Loucy (cell line): Measurements from ENCODE around the gene PTH1R.

Experiments used
- H2AFZ ChIP-seq: fragments of 200-600 bp; sonication (generic); 2 replicates; pipeline ENCODE4 v1.6.0; 2016; ENCODE audit warnings: antibody characterized with exemption, mild to moderate bottlenecking, low read length, moderate library complexity
- H3F3A ChIP-seq: fragments of 200-600 bp; 2 replicates; pipeline ENCODE4 v1.6.0; 2016; ENCODE audit warnings: antibody characterized with exemption, low read depth, mild to moderate bottlenecking
- H3K27me3 ChIP-seq: fragments of 200-600 bp; sonication (generic); 2 replicates; pipeline ENCODE4 v1.6.1; 2014; ENCODE audit warnings: low read length, mild to moderate bottlenecking; ENCODE audit not compliant: insufficient read depth, poor library complexity, severe bottlenecking
- H3K36me3 ChIP-seq: fragments of 200-600 bp; sonication (generic); 2 replicates; pipeline ENCODE4 v1.6.1; 2016; ENCODE audit warnings: low read length; ENCODE audit not compliant: insufficient read depth
- H3K4me1 ChIP-seq: fragments of 200-600 bp; sonication (generic); 2 replicates; pipeline ENCODE4 v1.5.1; 2014; ENCODE audit warnings: low read length, mild to moderate bottlenecking; ENCODE audit not compliant: insufficient read depth, poor library complexity, severe bottlenecking
- H3K4me2 ChIP-seq: fragments of 200-600 bp; sonication (generic); 2 replicates; pipeline ENCODE4 v1.6.0; 2014; ENCODE audit warnings: antibody characterized with exemption, low read length, low read depth, mild to moderate bottlenecking; ENCODE audit not compliant: poor library complexity, severe bottlenecking
- H3K4me3 ChIP-seq: fragments of 200-600 bp; sonication (generic); 2 replicates; pipeline ENCODE4 v1.5.1; 2014; ENCODE audit warnings: low read length, mild to moderate bottlenecking, mixed read lengths; ENCODE audit not compliant: poor library complexity, severe bottlenecking
- H3K79me2 ChIP-seq: fragments of 200-600 bp; sonication (generic); 2 replicates; pipeline ENCODE4 v1.6.1; 2014; ENCODE audit warnings: low read length; ENCODE audit not compliant: insufficient read depth
- H3K9ac ChIP-seq: fragments of 200-600 bp; sonication (generic); 2 replicates; pipeline ENCODE4 v1.6.0; 2014; ENCODE audit warnings: mild to moderate bottlenecking, low read depth, low read length, moderate library complexity; ENCODE audit not compliant: poor library complexity, severe bottlenecking
- H3K9me2 ChIP-seq: fragments of 200-600 bp; sonication (generic); replicated peaks from 2 replicates; pipeline ENCODE4 v1.6.1; 2016; ENCODE audit warnings: low read depth, low read length, mixed read lengths
- H3K9me3 ChIP-seq: fragments of 200-600 bp; sonication (generic); 2 replicates; pipeline ENCODE4 v1.6.1; 2014; ENCODE audit warnings: mild to moderate bottlenecking, antibody characterized with exemption, low read length, low read depth; ENCODE audit not compliant: insufficient read depth
- H4K20me1 ChIP-seq: fragments of 200-600 bp; sonication (generic); 2 replicates; pipeline ENCODE4 v1.6.0; 2014; ENCODE audit warnings: antibody characterized with exemption, low read length, mild to moderate bottlenecking; ENCODE audit not compliant: insufficient read depth, poor library complexity, severe bottlenecking
- CTCF ChIP-seq: fragments of 200-600 bp; sonication (generic); conservative IDR thresholded peaks from 2 replicates; pipeline ENCODE4 v1.5.1; 2014; ENCODE audit warnings: mild to moderate bottlenecking, antibody characterized with exemption, low read length
- EZH2phosphoT487 ChIP-seq: fragments of 200-600 bp; IDR thresholded peaks from 2 replicates; pipeline ENCODE4 v1.6.1; 2018; ENCODE audit warnings: antibody characterized with exemption, mild to moderate bottlenecking, moderate library complexity, borderline replicate concordance

Gene PTH1R

GRCh38 chr3:46891132-46891531 lies 13.6 kb downstream of the PTH1R start:
- TF ChIP-seq EZH2phosphoT487, result no peak
- TF ChIP-seq CTCF, result no peak
- H3K27me3 ChIP-seq, result no peaks in the 10 kb centered on the region

DNA sequence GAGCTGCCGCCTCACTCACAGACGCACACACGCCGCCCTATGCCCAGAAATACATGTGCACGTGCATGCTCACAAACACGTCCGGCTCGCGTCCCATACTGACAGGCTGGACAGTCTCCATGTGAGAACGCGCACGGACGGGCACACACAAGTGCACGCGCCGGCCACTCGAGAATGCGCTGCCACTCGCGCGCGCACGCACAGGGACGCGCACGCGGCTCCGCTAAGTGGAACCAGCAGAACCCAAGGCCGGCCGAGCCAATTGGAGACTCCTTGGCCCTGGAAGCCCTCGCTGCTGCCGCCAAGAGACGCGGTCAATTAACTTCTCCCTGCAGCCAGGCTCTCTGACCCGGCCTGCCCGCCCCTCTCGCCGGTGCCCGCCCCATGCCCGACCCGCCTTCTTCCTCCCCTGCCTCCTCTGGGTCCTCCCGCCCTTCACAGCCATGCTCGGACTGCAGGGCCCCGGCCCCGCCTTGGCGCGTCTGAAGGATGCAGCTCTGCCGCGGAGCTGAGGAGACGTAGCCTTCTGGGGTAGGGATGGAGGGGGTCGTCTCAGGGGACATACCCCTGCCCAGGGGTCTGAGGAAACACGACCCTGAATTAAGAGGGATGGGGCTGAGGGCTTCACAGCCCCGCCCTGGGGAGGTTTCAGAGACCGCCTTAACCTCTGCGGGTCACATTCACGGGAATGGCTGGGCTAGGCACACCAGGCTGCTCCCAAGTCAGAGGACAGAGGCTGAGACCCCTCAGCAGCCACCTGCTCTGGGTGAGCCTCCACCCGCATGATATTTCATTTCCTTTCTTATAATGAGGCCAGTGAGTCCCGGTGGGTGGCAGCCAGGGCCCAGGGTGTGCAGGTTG lies 15.0 kb downstream of the PTH1R start:
- peak overlapping the region; percentile 38 for H3K9ac ChIP-seq
- no peaks in the 10 kb centered on the region for H4K20me1 ChIP-seq
- TF ChIP-seq EZH2phosphoT487 (no peak), CTCF (no peak)
- H3K4me3 ChIP-seq, result peak overlapping the region; percentile 52
- H3F3A ChIP-seq, result no peaks in the 10 kb centered on the region
- no peaks in the 10 kb centered on the region for H3K27me3 ChIP-seq
- H3K36me3 ChIP-seq, result no peaks in the 10 kb centered on the region
- H3K4me1 ChIP-seq, result peaks cover 4% of the 10 kb centered on the region
- H2AFZ ChIP-seq, result peak overlapping the region; percentile 71
- H3K4me2 ChIP-seq, result peak overlapping the region; percentile 61
- H3K9me3 ChIP-seq, result no peaks in the 10 kb centered on the region
- no peaks in the 10 kb centered on the region for H3K9me2 ChIP-seq
- H3K79me2 ChIP-seq, result no peaks in the 10 kb centered on the region

More at GRCh38 chr3:46891132-46891531, 13.6 kb downstream of the PTH1R start:
- Histone ChIP-seq H2AFZ (no peak overlapping the region), H4K20me1 (no peaks in the 10 kb centered on the region), H3K4me2 (no peak overlapping the region), H3F3A (no peaks in the 10 kb centered on the region), H3K4me3 (no peak overlapping the region), H3K4me1 (peaks cover 4% of the 10 kb centered on the region), H3K36me3 (no peaks in the 10 kb centered on the region), H3K9me3 (no peaks in the 10 kb centered on the region), H3K9me2 (no peaks in the 10 kb centered on the region), H3K79me2 (no peaks in the 10 kb centered on the region), H3K9ac (no peak overlapping the region)

DNA sequence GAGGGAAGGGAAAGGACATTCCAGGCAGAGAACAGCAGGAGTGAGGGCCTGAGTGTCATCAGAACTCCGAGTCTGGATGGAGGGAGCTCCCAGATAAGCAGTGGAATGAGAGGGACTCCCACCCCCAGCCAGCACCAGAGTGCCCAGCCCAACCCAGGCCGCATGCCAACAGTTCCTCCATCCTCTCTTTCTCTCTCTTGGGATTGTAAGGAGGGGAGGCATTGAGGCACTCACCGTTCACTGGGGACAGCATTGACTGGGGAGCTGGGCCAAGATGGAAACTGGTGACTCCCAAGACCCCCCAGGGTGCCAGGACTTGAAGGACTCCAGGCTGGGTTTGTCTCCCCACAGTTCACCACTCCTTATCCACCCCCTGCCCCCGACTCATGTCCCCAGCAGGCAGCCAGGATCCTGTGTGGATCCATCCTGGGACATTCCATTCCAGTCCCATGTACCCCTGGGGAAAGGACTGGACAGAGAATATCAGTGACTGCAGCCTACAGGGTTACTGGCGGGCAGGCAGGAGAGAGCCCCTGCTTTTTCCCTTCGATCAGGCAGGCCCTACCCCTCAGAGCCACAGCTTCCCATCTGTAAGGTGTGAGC lies 15.7 kb downstream of the PTH1R start:
- H3K4me1 ChIP-seq, result peaks cover 4% of the 10 kb centered on the region
- no peaks in the 10 kb centered on the region for H3K9me3 ChIP-seq
- peak overlapping the region; percentile 71 for H2AFZ ChIP-seq
- peak overlapping the region; percentile 61 for H3K4me2 ChIP-seq
- H3K27me3 ChIP-seq, result no peaks in the 10 kb centered on the region
- no peaks in the 10 kb centered on the region for H3K36me3 ChIP-seq
- H3K9me2 ChIP-seq, result no peaks in the 10 kb centered on the region
- no peaks in the 10 kb centered on the region for H3K79me2 ChIP-seq
- no peaks in the 10 kb centered on the region for H4K20me1 ChIP-seq
- no peak overlapping the region for H3K9ac ChIP-seq
- no peak for TF ChIP-seq EZH2phosphoT487
- TF ChIP-seq CTCF, result no peak
- H3F3A ChIP-seq, result no peaks in the 10 kb centered on the region
- peak overlapping the region; percentile 52 for H3K4me3 ChIP-seq
